ENCODE data around the gene BUB1. TPM values are rescaled to one million over a fixed set of nuclear protein-coding genes. Genes with fewer than 3 reads are reported as not detected.
"Not testable (repeated sequence)": the region's sequence is repeated elsewhere in the genome, so short reads cannot be mapped to it uniquely, and the experiment has no call there.

Gene BUB1
- total RNA-seq, 2 experiments from 2014 or later = 1.6 to 3.5 TPM

- H3K36me3 ChIP-seq (ENCODE audit: insufficient read depth, low read length); intact Hi-C loops (cut with DNase I, micrococcal nuclease); H3K27ac Mint-ChIP-seq; H3K27me3 Mint-ChIP-seq; H3K4me1 Mint-ChIP-seq (ENCODE audit: low read depth); H3K36me3 Mint-ChIP-seq (ENCODE audit: low read depth); H3K9me3 ChIP-seq (ENCODE audit: control insufficient read depth in 1 of 2, insufficient read depth in 1 of 2, low read length in 2 of 2); POLR2A ChIA-PET; H3K4me3 Mint-ChIP-seq; H3K27ac ChIP-seq (ENCODE audit: low read depth in 1 of 2, low read length in 2 of 2); H3K27me3 ChIP-seq (ENCODE audit: control insufficient read depth in 1 of 2, insufficient read depth in 2 of 2, low read length in 2 of 2); CTCF ChIA-PET; H3K4me1 ChIP-seq (ENCODE audit: insufficient read depth, low read length); H3K4me3 ChIP-seq (ENCODE audit: low read length); H3K9me3 Mint-ChIP-seq: not testable (repeated sequence)
- ATAC-seq (ENCODE audit: poor library complexity) (peak; percentile 60), DNase-seq (peak in 8 of 14 experiments; percentile 5 to 41 (median 28))
These were observed 67.1 kb downstream of the BUB1 start for GRCh38 chr2:110610613-110611250.

GRCh38 chr2:110609843-110610612 is 67.8 kb downstream of the BUB1 start:
- H3K9me3 ChIP-seq (ENCODE audit: control insufficient read depth in 1 of 2, insufficient read depth in 1 of 2, low read length in 2 of 2); CTCF ChIA-PET; H3K4me1 ChIP-seq (ENCODE audit: insufficient read depth, low read length); H3K27ac ChIP-seq (ENCODE audit: low read depth in 1 of 2, low read length in 2 of 2); H3K4me3 Mint-ChIP-seq; H3K4me1 Mint-ChIP-seq (ENCODE audit: low read depth); intact Hi-C loops (cut with DNase I, micrococcal nuclease); POLR2A ChIA-PET; H3K27me3 Mint-ChIP-seq; H3K4me3 ChIP-seq (ENCODE audit: low read length); DNase-seq; H3K27ac Mint-ChIP-seq; H3K27me3 ChIP-seq (ENCODE audit: control insufficient read depth in 1 of 2, insufficient read depth in 2 of 2, low read length in 2 of 2); H3K36me3 Mint-ChIP-seq (ENCODE audit: low read depth); H3K36me3 ChIP-seq (ENCODE audit: insufficient read depth, low read length); H3K9me3 Mint-ChIP-seq: not testable (repeated sequence)
- ATAC-seq (ENCODE audit: poor library complexity) = peak; percentile 58

- ATAC-seq (ENCODE audit: poor library complexity); H3K36me3 Mint-ChIP-seq (ENCODE audit: low read depth); CTCF ChIA-PET: not testable (repeated sequence)
These were observed 68.9 kb downstream of the BUB1 start for GRCh38 chr2:110608788-110609502.

GRCh38 chr2:110605057-110605456 is 72.8 kb downstream of the BUB1 start:
- intact Hi-C loops (cut with DNase I, micrococcal nuclease); H3K4me3 ChIP-seq (ENCODE audit: low read length); H3K36me3 ChIP-seq (ENCODE audit: insufficient read depth, low read length); H3K9me3 ChIP-seq (ENCODE audit: control insufficient read depth in 1 of 2, insufficient read depth in 1 of 2, low read length in 2 of 2); H3K27me3 Mint-ChIP-seq; POLR2A ChIA-PET; H3K9me3 Mint-ChIP-seq; H3K27ac ChIP-seq (ENCODE audit: low read depth in 1 of 2, low read length in 2 of 2); DNase-seq; H3K36me3 Mint-ChIP-seq (ENCODE audit: low read depth); ATAC-seq (ENCODE audit: poor library complexity); H3K4me3 Mint-ChIP-seq; H3K27ac Mint-ChIP-seq; H3K4me1 ChIP-seq (ENCODE audit: insufficient read depth, low read length); H3K4me1 Mint-ChIP-seq (ENCODE audit: low read depth); H3K27me3 ChIP-seq (ENCODE audit: control insufficient read depth in 1 of 2, insufficient read depth in 2 of 2, low read length in 2 of 2); CTCF ChIA-PET: not testable (repeated sequence)

More at GRCh38 chr2:110608788-110609502, 68.9 kb downstream of the BUB1 start:
- DNase-seq; H3K9me3 ChIP-seq (ENCODE audit: control insufficient read depth in 1 of 2, insufficient read depth in 1 of 2, low read length in 2 of 2); H3K27me3 ChIP-seq (ENCODE audit: control insufficient read depth in 1 of 2, insufficient read depth in 2 of 2, low read length in 2 of 2); H3K4me3 ChIP-seq (ENCODE audit: low read length); H3K4me3 Mint-ChIP-seq; POLR2A ChIA-PET; H3K4me1 ChIP-seq (ENCODE audit: insufficient read depth, low read length); intact Hi-C loops (cut with DNase I, micrococcal nuclease); H3K4me1 Mint-ChIP-seq (ENCODE audit: low read depth); H3K27me3 Mint-ChIP-seq; H3K9me3 Mint-ChIP-seq; H3K36me3 ChIP-seq (ENCODE audit: insufficient read depth, low read length); H3K27ac Mint-ChIP-seq; H3K27ac ChIP-seq (ENCODE audit: low read depth in 1 of 2, low read length in 2 of 2): not testable (repeated sequence)

- H3K4me1 ChIP-seq (ENCODE audit: insufficient read depth, low read length); H3K27me3 Mint-ChIP-seq; H3K27me3 ChIP-seq (ENCODE audit: control insufficient read depth in 1 of 2, insufficient read depth in 2 of 2, low read length in 2 of 2); H3K4me3 ChIP-seq (ENCODE audit: low read length); H3K27ac ChIP-seq (ENCODE audit: low read depth in 1 of 2, low read length in 2 of 2); H3K4me3 Mint-ChIP-seq; DNase-seq; H3K4me1 Mint-ChIP-seq (ENCODE audit: low read depth); H3K9me3 Mint-ChIP-seq; H3K27ac Mint-ChIP-seq; H3K9me3 ChIP-seq (ENCODE audit: control insufficient read depth in 1 of 2, insufficient read depth in 1 of 2, low read length in 2 of 2); ATAC-seq (ENCODE audit: poor library complexity); POLR2A ChIA-PET; CTCF ChIA-PET; H3K36me3 ChIP-seq (ENCODE audit: insufficient read depth, low read length); H3K36me3 Mint-ChIP-seq (ENCODE audit: low read depth); intact Hi-C loops (cut with DNase I, micrococcal nuclease): not testable (repeated sequence)
These were observed 73.8 kb downstream of the BUB1 start for GRCh38 chr2:110603917-110604591.

GRCh38 chr2:110602139-110602538 is 75.7 kb downstream of the BUB1 start:
- H3K9me3 Mint-ChIP-seq; intact Hi-C loops (cut with DNase I, micrococcal nuclease); H3K27me3 ChIP-seq (ENCODE audit: control insufficient read depth in 1 of 2, insufficient read depth in 2 of 2, low read length in 2 of 2); H3K9me3 ChIP-seq (ENCODE audit: control insufficient read depth in 1 of 2, insufficient read depth in 1 of 2, low read length in 2 of 2); H3K4me3 ChIP-seq (ENCODE audit: low read length); H3K27me3 Mint-ChIP-seq; H3K36me3 Mint-ChIP-seq (ENCODE audit: low read depth); H3K27ac Mint-ChIP-seq; H3K27ac ChIP-seq (ENCODE audit: low read depth in 1 of 2, low read length in 2 of 2); H3K36me3 ChIP-seq (ENCODE audit: insufficient read depth, low read length); H3K4me1 Mint-ChIP-seq (ENCODE audit: low read depth); H3K4me3 Mint-ChIP-seq; CTCF ChIA-PET; POLR2A ChIA-PET; ATAC-seq (ENCODE audit: poor library complexity); DNase-seq; H3K4me1 ChIP-seq (ENCODE audit: insufficient read depth, low read length): not testable (repeated sequence)
